ENCODE data around the gene TWIST1.

The TWIST1 gene

GRCh38 chr7:19113002-19113350 is 4.5 kb downstream of the TWIST1 start:
- no peak for DNase-seq

GRCh38 chr7:19112274-19113001 is 5.0 kb downstream of the TWIST1 start:
- no peak for DNase-seq

DNA sequence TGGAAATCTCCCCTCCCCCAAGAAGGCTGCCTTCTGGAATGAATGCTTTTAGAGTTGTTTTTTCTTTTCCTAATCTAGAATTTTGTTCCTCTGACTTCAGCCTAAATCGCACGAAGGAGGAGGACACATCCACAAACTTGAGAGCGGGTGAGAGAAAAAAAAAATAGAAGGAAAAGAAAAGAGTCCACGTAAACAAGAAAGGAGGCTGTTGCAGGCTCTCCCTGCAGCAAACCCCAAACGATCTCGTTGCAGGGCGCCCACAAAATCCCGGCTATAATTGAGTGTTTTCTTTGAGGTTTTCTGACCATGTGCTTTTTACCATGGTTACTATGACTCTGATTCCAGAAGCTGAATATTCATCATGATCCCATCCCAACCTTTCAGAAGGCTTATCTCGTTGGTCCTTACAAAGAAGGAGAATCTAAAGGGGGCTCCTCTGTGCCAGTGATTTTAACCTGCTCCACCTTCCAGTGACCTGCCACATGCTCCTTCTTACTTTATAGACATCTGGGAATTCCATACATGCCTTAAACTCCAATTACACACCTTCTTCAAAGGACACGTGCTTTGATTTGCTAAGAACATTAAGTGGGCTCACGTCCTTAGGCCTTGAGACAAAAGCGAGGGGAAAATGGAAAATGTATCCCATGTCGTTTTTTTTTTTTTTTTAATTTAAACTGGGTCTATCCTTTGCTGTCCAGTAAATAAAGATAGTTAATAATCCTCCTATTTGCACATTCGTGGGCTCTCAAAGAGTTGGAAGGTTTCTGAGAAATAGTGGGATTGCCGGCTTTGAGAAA is 5.8 kb downstream of the TWIST1 start:
- no peak for DNase-seq

DNA sequence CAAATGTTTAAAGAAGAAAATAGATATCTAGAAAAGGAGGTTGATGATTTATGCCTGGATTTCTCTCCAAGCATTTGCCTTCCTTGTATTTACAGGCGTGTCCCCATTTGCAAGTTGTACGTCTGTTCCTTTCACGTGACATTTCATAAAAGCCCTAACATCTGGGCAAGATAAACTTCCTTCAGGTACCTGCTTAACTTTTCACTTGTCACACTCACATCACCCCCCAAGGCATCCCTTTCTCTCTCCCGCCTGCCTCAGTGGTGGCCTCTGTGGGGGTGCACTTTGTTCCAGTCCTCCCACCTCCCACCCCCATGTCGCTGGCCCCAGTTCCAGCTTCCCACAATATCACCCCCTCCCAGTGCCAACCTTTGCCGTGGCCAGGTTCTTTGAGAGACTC is 6.7 kb downstream of the TWIST1 start:
- no peak for DNase-seq

DNA sequence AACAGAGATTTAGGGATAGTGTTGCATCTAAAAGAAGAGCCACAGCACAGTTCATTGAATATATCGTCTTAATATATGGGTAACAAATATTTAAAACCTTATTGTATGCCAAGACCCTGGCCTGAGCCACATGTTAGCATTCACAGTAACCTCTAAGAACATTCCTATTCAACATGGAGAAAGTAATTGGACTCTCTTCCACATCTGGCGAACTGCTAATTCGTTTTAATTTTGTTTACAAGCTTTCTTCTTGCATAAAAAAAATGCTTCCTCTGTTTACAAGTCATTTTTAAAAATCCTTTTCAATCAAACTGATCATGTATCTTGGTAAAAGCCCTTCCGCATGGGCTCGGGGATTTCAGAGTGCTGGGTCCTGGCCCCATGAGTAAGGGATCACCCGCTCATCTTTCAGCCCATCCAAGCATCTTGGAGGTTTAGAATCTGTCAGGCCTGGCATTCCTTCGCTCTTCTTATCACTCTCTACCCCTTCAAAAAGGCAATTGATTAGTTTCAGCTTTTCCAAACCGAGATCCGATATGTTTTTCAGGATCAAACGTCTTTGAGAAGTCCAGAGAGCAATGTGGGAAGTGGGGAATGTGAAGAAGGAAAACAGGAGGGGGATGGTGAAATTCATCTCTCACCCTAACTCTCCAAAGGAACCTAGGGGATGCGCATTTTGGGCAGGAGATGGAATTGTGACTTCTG is 7.3 kb downstream of the TWIST1 start:
- no peak for DNase-seq

GRCh38 chr7:19109000-19109946 is 8.2 kb downstream of the TWIST1 start:
- DNase-seq, result no peak

GRCh38 chr7:19107356-19108146 is 9.9 kb downstream of the TWIST1 start:
- DNase-seq, result no peak

- DNase-seq, result no peak
Measured at GRCh38 chr7:19107081-19107355, 10.4 kb downstream of the TWIST1 start.

DNA sequence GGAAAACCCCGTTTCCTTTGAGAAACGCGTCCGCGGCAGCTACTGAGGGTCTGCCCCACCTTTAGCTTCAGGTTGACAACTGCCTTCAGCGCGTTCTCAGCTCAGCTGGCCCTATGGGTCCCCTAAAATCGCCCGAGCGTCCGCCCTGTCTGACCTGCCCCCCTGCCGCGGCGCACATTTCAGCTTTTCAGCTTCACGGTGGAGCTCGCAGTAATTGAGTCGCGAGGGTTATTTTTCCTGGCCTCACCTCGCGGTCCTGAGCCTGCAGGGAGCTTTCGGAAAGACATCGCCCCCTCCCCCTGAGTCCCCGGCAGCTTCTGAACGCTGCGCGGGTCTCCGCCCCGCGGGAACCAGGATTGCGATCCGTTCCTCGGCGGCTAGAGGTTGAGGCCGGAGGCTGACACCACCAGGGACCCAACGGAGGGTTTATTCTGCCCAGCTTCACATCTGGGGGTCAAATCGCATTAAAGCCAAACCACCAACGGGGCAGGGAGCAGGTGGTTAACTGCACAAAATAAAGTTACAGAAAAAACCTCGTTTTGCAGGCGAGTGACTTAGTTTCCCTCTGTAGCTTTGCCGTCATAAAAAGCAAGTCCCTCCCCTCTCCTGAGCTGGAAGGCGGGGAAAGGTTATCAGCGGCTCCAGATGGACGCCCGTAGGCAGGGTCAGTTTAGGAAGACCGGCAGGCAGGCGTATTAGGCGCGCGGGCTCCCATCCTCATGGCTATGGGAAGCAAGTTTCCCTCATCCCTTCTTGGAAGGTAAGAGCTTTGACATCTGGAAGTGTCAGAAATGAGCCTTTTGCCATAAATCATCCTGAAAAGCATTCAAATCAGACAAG is 11.0 kb downstream of the TWIST1 start:
- no peak for DNase-seq

- DNase-seq, result no peak
Measured at GRCh38 chr7:19105546-19105945, 11.9 kb downstream of the TWIST1 start.

- DNase-seq, result no peak
Measured at GRCh38 chr7:19104811-19105210, 12.6 kb downstream of the TWIST1 start.

DNA sequence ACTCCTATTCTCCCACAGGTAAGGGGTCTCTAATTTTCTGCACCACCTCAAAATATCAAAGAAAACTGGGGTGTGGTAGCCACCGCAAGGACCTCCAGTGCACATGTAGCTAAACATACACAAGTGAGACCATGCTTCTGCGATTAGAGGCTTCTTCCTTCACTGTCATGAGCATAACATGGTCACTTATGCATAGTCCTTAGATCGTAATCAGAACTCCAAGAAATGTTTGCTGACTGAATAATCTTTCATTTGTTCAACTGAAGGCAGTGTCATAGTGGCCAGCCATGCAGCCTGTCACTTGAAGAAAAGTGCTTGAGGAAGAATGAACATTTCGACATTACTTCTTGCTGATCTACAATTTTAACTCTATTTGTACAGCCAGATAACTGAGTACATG is 14.6 kb downstream of the TWIST1 start:
- DNase-seq, result no peak

- DNase-seq, result no peak
Measured at GRCh38 chr7:19101909-19102308, 15.5 kb downstream of the TWIST1 start.

- DNase-seq, result no peak
Measured at GRCh38 chr7:19101472-19101871, 16.0 kb downstream of the TWIST1 start.

DNA sequence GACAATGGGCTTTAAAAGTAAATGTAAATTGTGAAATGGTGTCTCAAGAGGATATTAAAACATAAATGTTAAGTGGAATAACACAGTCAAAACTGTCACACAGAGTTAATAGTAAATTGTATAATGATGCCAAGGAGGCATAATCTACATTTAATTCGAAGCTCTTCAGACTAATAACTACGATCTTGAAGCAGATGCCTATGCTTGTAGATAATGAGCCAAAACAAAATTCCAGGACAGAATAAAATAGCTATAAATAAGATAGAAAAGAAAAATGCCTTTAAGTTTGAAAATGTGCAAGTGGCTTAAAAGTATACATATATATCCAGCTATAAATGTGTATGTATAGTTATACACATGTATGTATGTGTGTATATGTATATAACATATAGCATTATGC is 17.5 kb downstream of the TWIST1 start:
- no peak for DNase-seq

- DNase-seq, result no peak
Measured at GRCh38 chr7:19099194-19099593, 18.2 kb downstream of the TWIST1 start.

DNA sequence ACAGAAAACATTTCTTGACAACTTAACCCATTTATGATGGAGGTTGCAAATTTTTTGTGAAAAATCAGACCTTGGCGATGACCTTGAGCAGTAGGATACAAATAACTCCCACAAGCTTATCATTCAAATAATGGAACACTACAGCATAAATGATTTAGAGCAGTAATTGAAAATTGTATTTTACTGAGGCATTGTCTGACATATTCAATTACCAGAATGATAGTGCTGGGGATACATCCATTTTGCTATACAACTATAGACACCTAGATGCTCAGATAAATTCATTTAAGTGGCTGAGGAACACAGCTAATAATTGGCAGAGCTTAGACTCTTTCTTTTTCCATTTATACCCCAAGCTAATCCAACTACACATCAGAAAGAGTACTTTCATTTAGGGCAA is 18.9 kb downstream of the TWIST1 start:
- DNase-seq, result no peak

DNA sequence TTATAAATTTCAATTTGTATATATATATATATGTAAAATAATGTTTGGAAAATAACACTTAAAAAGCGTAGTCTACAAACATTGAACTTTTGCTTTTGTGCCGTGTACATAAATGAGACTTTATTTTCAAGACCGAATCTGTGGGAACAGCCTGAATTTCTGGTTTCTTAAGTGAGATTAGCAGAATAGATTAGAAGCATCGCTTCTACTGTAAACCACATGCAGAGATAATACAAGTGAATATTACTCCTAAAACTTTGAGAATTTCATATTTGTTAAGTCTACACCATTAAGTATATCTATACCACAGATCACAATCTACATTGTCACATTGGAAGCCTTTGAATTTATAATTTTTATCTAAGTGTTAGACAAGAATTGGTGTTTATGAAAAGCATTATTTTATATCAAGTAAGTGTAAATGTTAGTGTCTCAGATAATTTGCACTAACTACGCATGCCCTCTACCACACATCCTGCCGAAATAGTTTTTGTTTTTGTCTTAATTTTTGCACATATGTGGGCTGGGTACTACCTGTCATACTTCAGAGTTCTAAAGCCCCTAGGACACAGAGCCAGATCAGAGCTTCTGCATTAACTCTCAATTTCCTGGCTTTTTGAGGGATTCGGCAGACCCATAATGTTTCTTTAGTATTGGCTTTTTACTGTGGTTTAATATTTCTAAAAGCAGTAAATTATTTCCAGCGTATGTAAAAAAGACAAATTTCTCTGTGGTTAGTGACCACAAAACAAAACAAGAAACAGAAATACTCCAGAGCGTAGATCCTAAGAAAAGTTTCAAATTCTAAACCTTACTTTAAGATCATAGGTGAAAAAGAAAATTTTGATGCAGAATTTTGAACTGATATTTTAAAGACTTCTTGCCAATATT is 20.0 kb downstream of the TWIST1 start:
- DNase-seq, result no peak

- no peak for DNase-seq
Measured at GRCh38 chr7:19095353-19095860, 22.0 kb downstream of the TWIST1 start.
